K562 (cell line): ENCODE data around the gene HDHD3. TPM values are rescaled to one million over a fixed set of nuclear protein-coding genes. Genes with fewer than 3 reads are reported as not detected.

ENCODE experiments used
- CBX3 ChIP-seq, 2 experiments: IDR thresholded peaks; 1 replicate in 1 of 2; 2 replicates in 1 of 2; pipeline ENCODE4 v1.6.1; 2012; ENCODE audit warnings: inconsistent platforms in 2 of 2, low read length in 2 of 2, borderline replicate concordance in 1 of 2, control low read depth in 1 of 2
- CEBPZ ChIP-seq: fragments of 150-350 bp; IDR thresholded peaks from 2 replicates; pipeline ENCODE4 v1.6.1; 2014; ENCODE audit warnings: low read depth, mild to moderate bottlenecking, low read length, borderline replicate concordance
- DDX20 ChIP-seq: fragments of 450-650 bp; IDR thresholded peaks from 2 replicates; pipeline ENCODE4 v1.6.1; 2016; ENCODE audit warnings: missing genetic modification characterization, low read depth, mild to moderate bottlenecking, missing compliant biosample characterization, moderate library complexity
- EWSR1 ChIP-seq: fragments of 450-650 bp; IDR thresholded peaks from 2 replicates; pipeline ENCODE4 v1.6.1; 2018; ENCODE audit warnings: borderline replicate concordance, mild to moderate bottlenecking, low read depth, moderate library complexity; ENCODE audit not compliant: partially characterized antibody
- FUS ChIP-seq: fragments of 200-400 bp; formaldehyde crosslinking; optimal IDR thresholded peaks from 2 replicates; pipeline ENCODE3; 2017; ENCODE audit warnings: low read depth, low read length
- HDAC1 ChIP-seq, 2 experiments: fragments of 450-650 bp; IDR thresholded peaks; 2 replicates each; pipeline ENCODE4 v1.6.1; 2016 to 2017; ENCODE audit warnings: inconsistent platforms in 1 of 2, mild to moderate bottlenecking in 1 of 2, moderate library complexity in 1 of 2
- HNRNPK ChIP-seq: fragments of 200-400 bp; formaldehyde crosslinking; IDR thresholded peaks from one replicate; pipeline ENCODE4 v1.6.1; 2018; ENCODE audit warnings: mild to moderate bottlenecking, low read depth, low read length; ENCODE audit not compliant: poor library complexity, severe bottlenecking
- NR2C2 ChIP-seq, 2 experiments: fragments of 200-800 bp in 1 of 2; sonication (Bioruptor generic) in 1 of 2; sonication (generic) in 1 of 2; formaldehyde crosslinking in 1 of 2; IDR thresholded peaks; 2 replicates each; pipeline versions ENCODE4 v1.6.1 to v1.8.0; 2016 to 2022; ENCODE audit warnings: mild to moderate bottlenecking in 1 of 2, missing compliant biosample characterization in 1 of 2, missing genetic modification characterization in 1 of 2, missing genetic modification reagents in 1 of 2
- NR4A1 ChIP-seq, 2 experiments: fragments of 250-450 bp in 1 of 2; fragments of 450-650 bp in 1 of 2; sonication (Bioruptor Pico) in 1 of 2; IDR thresholded peaks; 2 replicates each; pipeline versions ENCODE4 v1.4.0 to v1.6.1; 2016 to 2020; ENCODE audit warnings: mild to moderate bottlenecking in 2 of 2, missing compliant biosample characterization in 1 of 2, missing genetic modification characterization in 1 of 2, moderate library complexity in 1 of 2
- PCBP2 ChIP-seq: fragments of 200-400 bp; formaldehyde crosslinking; IDR thresholded peaks from 2 replicates; pipeline ENCODE4 v1.6.1; 2018; ENCODE audit warnings: low read length, low read depth, mild to moderate bottlenecking, moderate library complexity; ENCODE audit not compliant: poor library complexity, severe bottlenecking
- RHOXF2B ChIP-seq: fragments of 250-450 bp; sonication (Bioruptor Pico); conservative IDR thresholded peaks from 2 replicates; pipeline ENCODE4 v1.5.1; 2021
- STAG1 ChIP-seq: sonication (generic); formaldehyde crosslinking; IDR thresholded peaks from 2 replicates; pipeline ENCODE4 v1.5.0; 2020; ENCODE audit warnings: missing genetic modification reagents, borderline replicate concordance
- TRIM24 ChIP-seq, 2 experiments: fragments of 450-650 bp; IDR thresholded peaks; 2 replicates each; pipeline ENCODE4 v1.6.1; 2016
- VEZF1 ChIP-seq: fragments of 200-800 bp; sonication (Bioruptor generic); IDR thresholded peaks from 2 replicates; pipeline ENCODE4 v1.6.1; 2017; ENCODE audit warnings: missing genetic modification characterization, missing compliant biosample characterization
- ZNF384 ChIP-seq: IDR thresholded peaks from 2 replicates; pipeline ENCODE4 v1.6.1; 2012; ENCODE audit warnings: low read depth, low read length, improper control_type of control experiment
- ZNF609 ChIP-seq: sonication (generic); formaldehyde crosslinking; IDR thresholded peaks from 2 replicates; pipeline ENCODE4 v1.8.1; 2023; ENCODE audit warnings: missing genetic modification reagents, mild to moderate bottlenecking, borderline replicate concordance
- polyA plus RNA-seq, 8 experiments: library from polyadenylated mRNA; depleted of rRNA in 4 of 8; stranded (reverse) in 5 of 8; unstranded in 3 of 8; fragments of >200 nt; fragmentation: Nextera tagmentation in 2 of 8; fragmentation: Illumina TruSeq in 1 of 8; extraction: Ambion mirVana in 2 of 8; extraction: Trizol in 1 of 8; gene quantifications; 2 replicates each; pipeline versions ENCODE4 v1.2.1 to v1.2.3, GENCODE V29; 2011 to 2014; ENCODE audit warnings: inconsistent platforms in 1 of 8, missing spikeins in 1 of 8
- total RNA-seq, 7 experiments: library from RNA; depleted of rRNA in 6 of 7; stranded (reverse); fragments of >200 nt in 6 of 7; fragmentation: Illumina TruSeq in 2 of 7; extraction: Trizol in 2 of 7; gene quantifications; 2 replicates each; pipeline versions ENCODE4 v1.2.1 to v1.2.3, GENCODE V29; 2011 to 2021; ENCODE audit warnings: low replicate concordance in 1 of 7

The HDHD3 gene
- total and polyA plus RNA-seq, 9 of the 15 experiments (the other 6 are each of a cell fraction or from before 2014, with no cell fraction given): 1.1 to 19.1 (median 10.9) TPM

- TF ChIP-seq ZNF609 (CRISPR knock-in tag) (no peak), RHOXF2B (CRISPR knock-in tag) (no peak), TRIM24 (IDR thresholded peaks at IDR 0.05) (peak in 1 of 2 experiments; percentile 98; a peak in 2 of 4 replicates), VEZF1 (peak; percentile 78), ZNF384 (no peak), PCBP2 (no peak), HNRNPK (no peak), EWSR1 (no peak), CEBPZ (no peak), CBX3 (IDR thresholded peaks at IDR 0.05; ENCODE audit: borderline replicate concordance in 1 of 2, low read length in 2 of 2) (peak in 1 of 2 experiments; percentile 95; a peak in 2 of 3 replicates), DDX20 (tag) (no peak), STAG1 (CRISPR knock-in tag) (no peak), HDAC1 (IDR thresholded peaks at IDR 0.05) (peak in 1 of 2 experiments; percentile 93; a peak in 2 of 4 replicates), FUS (no peak), NR2C2 (CRISPR knock-in tag; IDR thresholded peaks at IDR 0.05) (peak; percentile 49; the same call in 1 of the 2 replicates), NR2C2 (tag; IDR thresholded peaks at IDR 0.05) (peak; percentile 62), NR4A1 (CRISPR knock-in tag; IDR thresholded peaks at IDR 0.05) (no peak), NR4A1 (tag; IDR thresholded peaks at IDR 0.05) (0 out of 2 replicates have a peak, but pooled peaks have one; percentile 43)
These were observed 36.6 kb downstream of the HDHD3 start, which contains the start of gene WDR31 (continued) for GRCh38 chr9:113340011-113340699.
